RWPE2 (cell line): ENCODE measurements around the gene CCNYL1.
A peak's percentile ranks its signal among the peaks of the same experiment; 100 is the strongest.

Source experiments
- ATAC-seq: fragments of 200-7000 bp; cut with Tn5 transposase; 3 replicates; pipeline ENCODE4 v1.9.1; 2021; ENCODE audit warnings: low read depth
- DNase-seq: peaks from one replicate; pipeline ENCODE4 v3.0.0-alpha.2; 2020; ENCODE audit warnings: low spot score
- H3K27ac ChIP-seq: fragments of 450-650 bp; 2 replicates; pipeline ENCODE4 v1.5.1; 2017; ENCODE audit warnings: mild to moderate bottlenecking; ENCODE audit not compliant: poor library complexity, severe bottlenecking
- H3K27me3 ChIP-seq: fragments of 250-450 bp; sonication (Bioruptor Pico); 2 replicates; pipeline ENCODE4 v1.5.1; 2021; ENCODE audit warnings: mild to moderate bottlenecking, moderate library complexity; ENCODE audit not compliant: insufficient read depth, poor library complexity, severe bottlenecking
- H3K36me3 ChIP-seq: fragments of 250-450 bp; sonication (Bioruptor Pico); 2 replicates; pipeline ENCODE4 v1.5.1; 2020; ENCODE audit warnings: low read depth, mild to moderate bottlenecking, moderate library complexity
- H3K4me1 ChIP-seq: fragments of 250-450 bp; sonication (Bioruptor Pico); 2 replicates; pipeline ENCODE4 v1.5.1; 2021; ENCODE audit warnings: mild to moderate bottlenecking, moderate library complexity; ENCODE audit not compliant: insufficient read depth, poor library complexity, severe bottlenecking
- H3K4me3 ChIP-seq: fragments of 250-450 bp; sonication (Bioruptor Pico); 2 replicates; pipeline ENCODE4 v1.5.1; 2021; ENCODE audit warnings: mild to moderate bottlenecking, moderate library complexity; ENCODE audit not compliant: severe bottlenecking
- H3K9me3 ChIP-seq: fragments of 250-450 bp; sonication (Bioruptor Pico); 2 replicates; pipeline ENCODE4 v1.5.1; 2021; ENCODE audit warnings: mild to moderate bottlenecking, moderate library complexity; ENCODE audit not compliant: severe bottlenecking
- TF ChIP-seq, protein P1 (sequence below): fragments of 450-650 bp; IDR thresholded peaks from one replicate; pipeline ENCODE4 v1.5.1; 2017; ENCODE audit warnings: mild to moderate bottlenecking, moderate library complexity; ENCODE audit not compliant: poor library complexity, severe bottlenecking

The CCNYL1 gene

DNA sequence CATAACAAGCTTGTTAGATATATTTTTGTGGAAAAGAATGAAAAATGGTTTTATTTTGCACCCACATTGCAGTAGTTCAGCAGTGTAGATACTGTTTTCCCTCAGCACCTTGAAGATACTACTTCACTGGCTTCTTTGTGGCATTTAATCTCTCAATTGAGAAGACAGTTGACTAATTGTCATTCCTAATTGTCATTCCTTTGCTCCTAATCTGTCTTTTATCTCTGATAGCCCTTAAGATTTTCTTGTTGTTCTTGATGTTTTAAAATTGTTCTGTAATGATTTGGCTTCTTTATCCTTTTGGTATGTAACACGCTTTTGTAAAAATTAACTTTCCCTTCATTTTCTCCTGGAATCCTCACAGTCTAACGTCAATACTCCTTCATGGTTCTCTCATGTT, 38.0 kb upstream of the CCNYL1 start:
- no peak overlapping the region for H3K4me3 ChIP-seq
- H3K9me3 ChIP-seq = no peaks in the 10 kb centered on the region
- DNase-seq = no peak
- H3K4me1 ChIP-seq = peaks cover 10% of the 10 kb centered on the region
- no peaks in the 10 kb centered on the region for H3K36me3 ChIP-seq
- no peak for ATAC-seq
- H3K27me3 ChIP-seq = no peaks in the 10 kb centered on the region
- TF ChIP-seq, protein P1, sequence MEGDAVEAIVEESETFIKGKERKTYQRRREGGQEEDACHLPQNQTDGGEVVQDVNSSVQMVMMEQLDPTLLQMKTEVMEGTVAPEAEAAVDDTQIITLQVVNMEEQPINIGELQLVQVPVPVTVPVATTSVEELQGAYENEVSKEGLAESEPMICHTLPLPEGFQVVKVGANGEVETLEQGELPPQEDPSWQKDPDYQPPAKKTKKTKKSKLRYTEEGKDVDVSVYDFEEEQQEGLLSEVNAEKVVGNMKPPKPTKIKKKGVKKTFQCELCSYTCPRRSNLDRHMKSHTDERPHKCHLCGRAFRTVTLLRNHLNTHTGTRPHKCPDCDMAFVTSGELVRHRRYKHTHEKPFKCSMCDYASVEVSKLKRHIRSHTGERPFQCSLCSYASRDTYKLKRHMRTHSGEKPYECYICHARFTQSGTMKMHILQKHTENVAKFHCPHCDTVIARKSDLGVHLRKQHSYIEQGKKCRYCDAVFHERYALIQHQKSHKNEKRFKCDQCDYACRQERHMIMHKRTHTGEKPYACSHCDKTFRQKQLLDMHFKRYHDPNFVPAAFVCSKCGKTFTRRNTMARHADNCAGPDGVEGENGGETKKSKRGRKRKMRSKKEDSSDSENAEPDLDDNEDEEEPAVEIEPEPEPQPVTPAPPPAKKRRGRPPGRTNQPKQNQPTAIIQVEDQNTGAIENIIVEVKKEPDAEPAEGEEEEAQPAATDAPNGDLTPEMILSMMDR = no peak
- no peak overlapping the region for H3K27ac ChIP-seq

DNA sequence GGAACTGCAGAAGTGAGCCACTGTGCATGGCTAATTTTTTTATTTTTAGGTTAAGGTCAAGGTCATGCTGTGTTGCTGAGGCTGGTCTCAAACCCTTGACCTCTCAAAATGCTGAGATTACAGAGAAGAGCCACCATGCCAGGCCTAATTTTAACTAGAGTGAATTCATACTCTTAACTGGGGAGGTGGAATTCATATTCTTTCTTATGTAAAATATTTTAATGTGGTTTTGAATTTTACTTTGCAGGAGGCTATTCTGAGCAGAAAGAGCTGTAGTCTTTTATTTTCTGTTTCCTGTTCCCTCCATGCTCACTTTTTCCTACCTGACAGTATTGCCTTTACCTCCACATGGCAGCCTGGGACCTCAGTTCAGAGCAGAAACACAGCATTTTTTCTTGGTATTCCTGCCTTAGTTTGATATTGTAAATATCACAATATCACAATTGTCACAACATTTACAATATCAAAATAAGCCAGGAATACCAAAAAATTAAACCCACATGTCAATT, 37.1 kb upstream of the CCNYL1 start:
- ATAC-seq (no peak), DNase-seq (no peak)
- H3K27ac ChIP-seq = no peak overlapping the region
- no peaks in the 10 kb centered on the region for H3K36me3 ChIP-seq
- TF ChIP-seq, protein P1 = no peak
- no peaks in the 10 kb centered on the region for H3K27me3 ChIP-seq
- no peak overlapping the region for H3K4me3 ChIP-seq
- no peaks in the 10 kb centered on the region for H3K9me3 ChIP-seq
- peaks cover 10% of the 10 kb centered on the region for H3K4me1 ChIP-seq

DNA sequence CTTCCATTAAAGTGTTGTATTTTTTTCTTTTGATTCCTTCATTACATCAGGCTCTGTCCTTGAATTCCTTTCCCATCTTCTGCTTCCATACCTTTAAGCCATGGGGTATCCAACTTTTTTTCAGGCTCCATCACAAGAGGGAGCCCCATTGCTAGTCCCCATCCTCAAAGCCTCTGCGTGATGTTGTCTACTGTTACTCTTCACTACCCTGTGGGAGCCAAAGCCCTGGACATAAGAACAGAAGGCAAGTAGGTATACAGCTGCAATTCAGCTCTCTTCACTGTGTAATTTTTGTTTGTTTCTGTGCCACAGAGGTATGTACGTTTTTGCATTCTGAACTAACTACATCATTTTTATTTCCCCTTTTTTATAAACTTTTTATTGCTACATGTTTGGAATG, 36.6 kb upstream of the CCNYL1 start:
- Histone ChIP-seq H3K4me3 (no peak overlapping the region), H3K27ac (no peak overlapping the region), H3K36me3 (no peaks in the 10 kb centered on the region), H3K27me3 (no peaks in the 10 kb centered on the region), H3K4me1 (peaks cover 10% of the 10 kb centered on the region), H3K9me3 (no peaks in the 10 kb centered on the region)
- 0 out of 3 replicates have a peak, but pooled peaks have one; percentile 27 for ATAC-seq
- TF ChIP-seq, protein P1 = no peak
- no peak for DNase-seq

DNA sequence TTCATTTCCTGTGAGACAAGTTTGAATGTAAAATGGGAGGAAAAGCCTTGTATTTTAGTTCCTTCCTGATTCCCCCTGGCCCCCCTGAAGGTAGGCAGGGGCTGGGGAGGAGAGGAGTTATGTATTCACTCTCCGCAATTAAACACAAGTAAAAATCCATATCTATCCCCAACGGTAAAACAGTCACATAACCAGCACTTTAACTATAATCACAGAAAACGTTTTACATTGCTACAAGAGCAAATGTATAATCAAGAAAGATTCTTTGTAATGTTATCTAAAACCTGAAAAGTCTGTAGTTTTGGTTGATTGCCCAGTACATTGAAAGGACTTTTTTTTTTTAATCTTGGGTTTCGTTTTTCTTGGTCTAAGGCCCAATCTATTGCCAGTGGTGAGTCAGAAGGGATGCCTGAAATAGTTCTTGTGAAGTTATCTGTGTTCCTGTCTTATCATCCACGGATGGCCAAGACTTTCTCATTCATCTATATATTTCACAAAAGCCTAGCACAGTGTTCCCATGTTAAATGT, 34.5 kb upstream of the CCNYL1 start:
- no peak for DNase-seq

DNA sequence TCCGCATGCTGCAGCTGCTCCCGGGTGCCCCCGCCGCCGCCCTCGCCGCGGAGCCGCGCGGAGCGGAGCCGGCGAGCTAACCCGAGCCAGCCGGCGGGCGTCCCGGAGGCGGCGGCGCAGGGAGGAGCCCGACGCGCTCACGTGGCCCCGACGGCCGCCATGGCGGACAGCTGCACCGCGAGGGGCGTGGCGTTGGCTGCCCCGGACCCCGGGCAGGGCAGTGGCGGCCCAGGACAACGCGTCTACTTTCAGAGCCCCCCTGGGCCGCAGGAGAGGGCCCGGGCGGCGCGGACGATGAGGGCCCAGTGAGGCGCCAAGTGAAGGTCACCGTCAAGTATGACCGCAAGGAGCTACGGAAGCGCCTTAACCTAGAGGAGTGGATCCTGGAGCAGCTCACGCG, 30.0 kb upstream of the CCNYL1 start:
- Histone ChIP-seq H3K27ac (no peak overlapping the region), H3K4me3 (no peak overlapping the region), H3K9me3 (no peaks in the 10 kb centered on the region), H3K36me3 (no peaks in the 10 kb centered on the region), H3K4me1 (peaks cover 22% of the 10 kb centered on the region), H3K27me3 (no peaks in the 10 kb centered on the region)
- no peak for ATAC-seq
- DNase-seq = no peak
- TF ChIP-seq, protein P1 = no peak

More for the DNA sequence above, 34.5 kb upstream of the CCNYL1 start:
- H3K27me3 ChIP-seq = no peaks in the 10 kb centered on the region
- TF ChIP-seq, protein P1 = no peak
- no peak overlapping the region for H3K4me3 ChIP-seq
- H3K36me3 ChIP-seq = no peaks in the 10 kb centered on the region
- H3K27ac ChIP-seq = peak overlapping the region; percentile 25
- no peaks in the 10 kb centered on the region for H3K9me3 ChIP-seq
- peak; percentile 76 for ATAC-seq
- H3K4me1 ChIP-seq = peaks cover 10% of the 10 kb centered on the region
